Suppressor macrophage treated with lipopolysaccharide for 1 hour (primary cell): ENCODE measurements around the gene SPAG16.
A peak's percentile ranks its signal among the peaks of the same experiment; 100 is the strongest.

Source experiments
- DNase-seq, 3 donors: peaks; one replicate each; pipeline ENCODE4 v3.0.0-alpha.2; 2020 to 2022

SPAG16 gene

DNA sequence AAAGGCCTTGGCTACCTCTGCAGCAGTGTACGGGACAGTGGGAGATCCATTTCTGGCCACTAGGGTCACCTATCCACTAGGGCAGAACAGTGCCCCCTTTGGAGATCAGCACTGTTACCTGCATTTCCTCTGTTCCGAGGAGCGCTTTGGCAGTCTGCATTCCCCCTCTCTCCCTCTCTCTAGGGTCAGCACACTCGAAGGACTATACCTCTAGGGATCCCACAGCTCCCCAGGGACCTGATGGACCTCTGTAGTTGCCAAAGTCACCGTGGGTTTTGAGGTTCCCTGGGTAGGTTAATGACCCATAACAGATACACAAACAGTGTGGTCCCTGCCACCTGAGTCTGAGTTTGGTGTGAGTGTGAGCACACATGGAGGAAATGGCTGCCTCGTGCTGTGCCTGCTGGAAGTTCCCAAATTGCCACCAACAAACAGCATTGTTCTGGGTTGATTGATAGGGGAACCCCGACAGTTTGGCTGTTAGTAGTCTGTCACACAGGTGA, 1026.8 kb downstream of the SPAG16 start:
- no peak for DNase-seq

DNA sequence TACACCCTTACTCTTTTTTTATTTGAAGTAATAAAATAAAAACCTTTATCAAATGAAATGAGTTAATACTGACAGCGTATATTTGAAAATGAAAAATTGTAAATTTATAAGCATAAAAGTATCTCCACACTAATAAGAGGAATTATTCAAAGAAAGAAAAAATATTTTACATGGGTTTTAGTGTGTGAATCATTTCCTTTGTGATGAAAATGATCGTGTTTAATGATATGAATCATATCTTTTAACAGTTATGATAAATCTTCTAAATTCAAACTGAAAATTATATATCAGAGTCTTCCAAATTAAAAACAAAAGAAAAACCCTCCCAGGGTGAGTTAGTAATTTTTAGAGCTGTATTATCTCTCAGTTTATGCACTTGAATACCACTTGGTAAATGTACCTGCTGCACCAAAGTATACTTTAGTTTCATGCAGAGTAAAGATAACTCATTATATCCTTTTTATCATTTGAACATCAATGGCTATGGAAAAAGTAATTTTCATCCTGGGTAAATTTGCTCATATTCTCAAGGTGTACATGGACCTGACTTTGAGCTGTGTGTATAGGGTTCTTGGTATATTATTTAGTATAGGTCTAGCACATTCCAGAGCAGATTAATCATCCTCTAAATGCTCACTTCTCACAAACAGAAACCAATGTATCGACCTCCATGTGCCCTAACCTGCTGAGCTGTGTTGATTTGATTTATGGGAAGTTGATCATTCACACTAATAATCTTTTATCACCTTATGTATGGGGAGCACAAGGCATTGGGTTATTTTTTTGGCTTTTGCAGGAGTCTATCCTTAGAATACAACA, 1027.9 kb downstream of the SPAG16 start:
- no peak for DNase-seq

DNA sequence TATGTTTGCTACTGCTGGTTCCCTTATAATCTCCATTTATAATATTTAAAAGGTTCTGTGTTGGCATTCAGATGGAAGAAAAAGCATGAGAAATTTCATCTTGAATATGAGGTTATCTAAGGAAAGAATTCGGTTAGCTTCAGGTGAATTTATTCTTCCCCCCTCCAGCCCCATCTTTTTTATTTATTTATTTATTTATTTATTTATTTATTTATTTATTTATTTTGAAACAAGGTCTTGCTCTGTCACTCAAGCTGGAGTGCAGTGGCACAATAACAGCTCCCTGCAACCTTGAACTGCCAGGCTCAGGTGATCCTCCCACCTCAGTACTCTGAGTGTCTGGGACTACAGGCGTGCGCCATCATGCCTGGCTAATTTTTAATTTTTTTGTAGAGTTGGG, 1031.1 kb downstream of the SPAG16 start:
- DNase-seq, result no peak

DNA sequence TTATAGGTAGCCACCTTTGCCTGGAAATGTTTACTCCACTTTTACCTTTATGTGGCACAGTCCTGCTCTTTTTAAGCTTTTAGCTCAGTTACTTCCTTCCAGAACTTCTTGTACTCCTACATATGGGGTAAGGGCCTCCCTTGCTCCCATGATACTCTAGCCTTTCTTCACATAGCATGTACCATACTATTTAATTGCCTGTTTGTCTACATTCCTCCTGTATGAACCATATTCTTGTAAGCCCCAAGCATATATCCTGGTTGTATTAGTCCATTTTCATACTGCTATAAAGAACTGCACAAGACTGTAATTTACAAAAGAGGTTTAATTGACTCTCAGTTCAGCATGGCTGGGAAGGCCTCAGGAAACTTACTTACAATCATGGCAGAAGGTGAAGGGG, 1035.9 kb downstream of the SPAG16 start:
- DNase-seq, result no peak

DNA sequence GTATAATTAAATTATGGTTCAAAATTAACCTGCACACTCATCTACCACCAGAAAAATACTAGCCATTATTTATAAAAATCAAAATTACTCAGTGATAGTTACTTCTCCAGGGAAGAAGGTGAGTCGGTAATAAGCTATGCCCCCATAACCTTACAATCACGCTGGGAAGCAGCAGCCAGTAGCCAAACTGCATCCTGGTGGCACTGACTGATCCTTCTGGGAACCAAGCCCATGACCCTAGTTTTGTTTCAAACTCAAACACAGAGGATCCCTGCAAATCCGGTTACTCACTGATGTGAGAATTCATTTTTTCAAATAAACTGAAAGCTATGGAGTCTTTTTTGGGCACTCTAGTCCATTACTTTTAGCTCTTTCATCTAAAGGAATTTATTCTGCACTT, 1038.4 kb downstream of the SPAG16 start:
- no peak for DNase-seq

DNA sequence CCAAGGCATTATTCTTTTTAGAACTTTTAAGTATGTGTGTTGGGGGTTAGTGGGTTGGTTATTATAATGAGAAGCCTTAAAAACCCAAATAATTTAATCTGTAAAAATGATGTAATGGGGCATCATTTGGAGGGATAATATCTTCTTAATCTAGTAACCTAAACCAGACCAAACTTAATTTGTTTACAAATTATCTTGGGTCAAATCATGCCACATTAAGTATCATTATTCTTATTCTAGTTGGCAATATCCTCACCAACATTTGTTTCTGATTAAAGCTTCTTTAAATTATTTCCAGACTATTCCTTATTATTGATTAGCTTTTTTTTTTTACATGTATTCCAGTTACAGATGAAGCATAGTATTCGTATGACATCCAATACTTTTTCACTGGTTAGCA, 1041.1 kb downstream of the SPAG16 start:
- DNase-seq, result no peak

DNA sequence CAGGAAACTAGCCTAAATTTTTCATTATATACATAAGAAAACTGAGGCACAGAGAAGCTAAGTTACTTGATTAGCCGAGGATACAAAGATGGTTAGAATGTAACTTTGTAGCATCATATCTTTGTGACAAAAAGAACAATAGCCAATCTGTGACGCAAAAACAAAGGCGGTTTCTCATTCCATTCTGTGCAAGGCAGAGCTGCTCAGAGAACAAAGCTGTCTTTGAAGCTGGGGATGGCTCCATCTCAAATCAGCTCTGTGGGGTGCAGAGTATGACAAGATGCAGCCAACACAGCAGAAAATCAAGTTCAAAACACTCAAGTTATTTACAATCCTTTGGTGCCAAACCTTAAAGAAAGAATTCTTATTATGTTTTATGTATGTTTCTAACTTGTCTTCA, 1044.7 kb downstream of the SPAG16 start:
- no peak for DNase-seq

DNA sequence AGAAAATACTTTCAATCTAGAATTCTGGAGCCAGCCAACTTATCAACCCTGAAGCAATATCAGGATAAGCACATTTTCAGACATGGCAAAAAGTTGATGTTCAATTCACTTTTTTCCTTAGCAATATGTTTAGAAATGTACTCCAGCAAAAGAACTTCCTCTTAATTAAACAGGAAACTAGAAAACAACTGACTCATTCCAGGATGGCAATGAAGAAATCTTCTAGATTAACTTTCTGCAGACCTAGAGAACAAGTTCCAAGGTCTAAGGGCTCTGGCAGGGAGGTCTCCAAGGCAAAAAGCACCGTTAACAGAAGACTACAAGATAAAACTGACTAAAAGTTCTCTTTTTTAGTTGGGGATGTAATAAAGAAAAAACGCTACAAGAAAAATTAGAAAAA, 1057.4 kb downstream of the SPAG16 start:
- peak; percentile 18 to 76 (median 71) for DNase-seq

DNA sequence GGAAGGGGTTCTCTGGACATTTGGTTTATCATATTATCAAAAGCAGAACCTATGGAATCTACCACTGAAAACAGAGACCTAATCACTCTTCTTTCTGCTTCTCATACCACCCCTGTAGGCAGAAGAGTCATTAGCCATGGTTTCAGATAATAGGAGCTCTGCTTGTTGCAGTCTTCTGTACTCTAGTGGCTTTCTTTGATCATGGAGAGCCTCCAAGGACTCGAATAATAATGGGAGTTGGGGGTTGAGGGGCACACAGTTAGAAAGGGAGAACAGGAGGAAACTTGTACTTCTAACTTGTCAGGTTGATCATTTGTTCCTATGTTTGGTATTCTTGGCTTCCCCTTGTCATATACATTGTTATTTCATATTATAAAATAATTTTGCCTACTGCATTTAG, 1074.2 kb downstream of the SPAG16 start:
- no peak for DNase-seq

DNA sequence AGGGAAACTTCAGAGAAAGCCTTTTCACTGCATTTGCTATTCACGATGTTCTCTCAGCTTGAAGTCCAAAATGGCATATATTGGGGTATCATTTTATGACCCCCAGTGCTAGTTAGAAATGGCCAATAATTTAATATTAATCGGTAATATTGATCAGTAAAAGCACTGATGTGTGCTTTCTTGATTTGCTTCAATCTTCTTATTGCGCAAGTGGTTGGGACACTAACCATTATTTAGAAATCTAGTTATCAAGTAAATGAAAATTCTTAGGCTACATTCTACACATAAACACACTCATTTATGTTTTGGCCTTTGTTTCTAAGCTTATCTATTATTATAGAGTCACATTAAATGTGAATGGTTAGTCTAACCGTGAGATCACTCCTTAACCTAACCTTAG, 1076.9 kb downstream of the SPAG16 start:
- DNase-seq, result no peak

DNA sequence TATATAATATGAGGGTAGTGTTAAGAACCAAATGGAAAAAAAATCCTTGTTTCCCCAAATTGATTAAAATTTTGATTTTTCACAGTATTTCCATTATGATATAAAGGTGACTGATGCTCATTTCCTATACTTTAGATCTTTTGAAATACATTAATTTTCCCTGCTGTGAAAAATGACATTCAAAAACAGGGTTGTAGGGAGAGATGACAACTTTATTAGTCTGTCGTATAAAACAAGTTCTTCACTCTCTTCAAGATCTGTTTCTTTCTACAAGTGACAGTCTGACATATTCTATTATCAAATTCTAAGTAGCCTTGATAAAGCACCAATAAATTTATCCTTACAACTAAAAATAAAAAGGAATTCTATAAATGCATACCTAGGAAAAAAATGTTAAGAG, 1081.3 kb downstream of the SPAG16 start:
- DNase-seq, result no peak

DNA sequence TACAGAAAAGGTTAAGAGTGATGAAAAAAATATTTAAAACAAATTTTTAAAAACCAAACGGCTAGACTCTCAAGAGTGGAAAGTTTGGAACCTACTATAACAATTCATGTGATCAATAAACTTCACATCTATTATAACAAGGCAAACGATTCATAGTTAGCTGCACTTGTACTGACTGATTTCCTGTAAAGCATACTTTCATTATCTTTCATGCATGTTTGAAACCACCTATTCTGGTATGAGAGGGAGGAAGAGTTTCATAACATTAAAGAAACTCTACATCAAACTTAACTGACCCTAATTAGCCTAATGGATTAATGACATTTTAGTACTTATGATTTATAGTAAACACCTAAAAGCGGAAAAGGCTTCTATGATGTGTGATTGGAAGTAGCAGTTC, 1082.9 kb downstream of the SPAG16 start:
- DNase-seq, result no peak

DNA sequence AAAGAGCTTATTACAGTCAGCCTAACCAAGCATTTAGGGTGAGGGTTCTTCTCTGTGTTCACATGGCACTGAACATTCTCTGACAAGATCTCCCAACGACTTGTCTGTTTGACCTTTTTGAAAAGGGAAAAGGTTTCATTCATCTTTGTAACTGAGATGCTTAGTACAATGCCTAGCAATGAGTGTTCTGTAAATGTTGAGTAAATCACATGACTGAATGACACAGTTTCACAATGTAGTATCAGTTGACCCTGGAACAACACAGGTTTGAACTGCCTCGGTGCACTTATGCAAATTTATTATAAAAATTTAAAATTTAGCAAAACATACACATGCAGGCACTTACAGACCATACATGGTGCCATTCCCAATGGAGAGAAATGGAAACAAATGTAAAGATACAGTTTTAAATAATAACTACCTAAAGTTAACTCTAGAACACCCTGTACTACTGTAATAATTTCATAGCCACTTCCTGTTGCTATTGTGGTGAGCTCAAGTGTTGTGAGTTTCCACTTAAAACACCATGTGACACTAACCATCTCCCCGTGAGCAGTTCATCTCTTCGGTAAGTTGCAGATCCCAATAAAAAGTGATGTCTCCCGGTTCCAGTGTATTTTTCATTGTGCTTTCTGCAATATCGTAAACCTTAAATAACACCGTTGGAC, 1092.5 kb downstream of the SPAG16 start:
- DNase-seq, result no peak

DNA sequence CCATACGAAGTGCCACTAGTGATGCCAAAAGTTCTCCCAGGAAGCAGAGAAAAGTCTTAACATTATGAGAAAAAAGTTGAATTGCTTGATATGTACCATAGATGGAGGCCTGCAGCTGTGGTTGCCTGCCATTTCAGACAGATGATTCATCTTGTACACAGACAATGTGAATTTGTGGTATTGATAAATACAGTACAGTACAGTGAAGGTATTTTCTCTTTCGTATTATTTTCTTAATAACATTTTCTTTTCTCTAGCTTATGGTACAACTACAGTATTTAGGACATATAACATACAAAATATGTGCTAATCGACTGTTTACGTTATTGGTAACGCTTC, 1093.0 kb downstream of the SPAG16 start:
- no peak for DNase-seq

DNA sequence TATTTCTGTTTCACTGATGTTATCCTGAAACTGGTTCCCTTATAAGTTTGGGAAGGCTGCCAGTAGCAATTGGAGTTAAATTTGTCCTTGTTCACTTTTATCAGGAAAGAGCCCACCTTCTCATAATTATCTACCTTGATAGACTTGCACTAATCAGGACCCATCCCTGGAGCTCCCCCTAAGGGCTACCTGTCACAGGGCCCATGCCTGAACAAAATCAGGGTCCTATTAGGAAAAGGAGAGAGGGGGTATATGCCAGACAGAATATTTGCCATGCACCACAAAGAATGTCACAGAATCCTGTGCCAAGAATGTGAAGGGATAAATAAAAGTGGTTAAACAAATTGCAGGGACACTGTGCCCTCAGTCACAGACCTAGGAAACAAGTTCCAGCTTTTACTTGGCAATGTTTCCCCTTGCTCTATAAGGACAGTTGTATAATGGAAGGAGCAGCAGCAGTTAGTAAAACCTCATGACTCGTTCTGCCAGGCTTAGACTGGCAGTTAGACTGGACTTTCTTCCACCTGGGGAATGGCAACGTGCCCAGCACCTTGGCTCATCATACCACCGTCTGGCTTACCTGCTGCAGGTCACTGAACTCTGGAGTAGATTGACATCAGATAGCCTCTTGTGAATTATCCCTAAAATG, 1094.3 kb downstream of the SPAG16 start:
- DNase-seq, result no peak

DNA sequence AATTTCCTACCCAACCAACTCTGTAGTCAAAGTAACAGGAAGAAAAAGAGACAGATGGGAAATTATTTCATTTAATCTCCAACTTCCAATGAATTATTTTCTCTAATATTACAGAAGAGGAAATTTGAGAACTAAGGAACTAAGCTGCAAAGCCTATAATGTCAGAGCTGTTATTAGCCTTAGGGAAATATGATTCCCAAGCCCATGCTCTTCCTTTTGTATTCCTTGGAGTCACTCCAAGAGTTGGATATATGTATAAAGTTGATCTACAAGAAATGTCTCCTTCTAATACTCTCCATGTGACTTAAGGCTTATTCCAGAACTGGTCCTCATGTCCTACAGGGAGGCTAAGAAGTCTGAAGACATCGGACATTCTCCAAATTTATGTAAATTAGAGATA, 1095.0 kb downstream of the SPAG16 start:
- DNase-seq, result no peak

DNA sequence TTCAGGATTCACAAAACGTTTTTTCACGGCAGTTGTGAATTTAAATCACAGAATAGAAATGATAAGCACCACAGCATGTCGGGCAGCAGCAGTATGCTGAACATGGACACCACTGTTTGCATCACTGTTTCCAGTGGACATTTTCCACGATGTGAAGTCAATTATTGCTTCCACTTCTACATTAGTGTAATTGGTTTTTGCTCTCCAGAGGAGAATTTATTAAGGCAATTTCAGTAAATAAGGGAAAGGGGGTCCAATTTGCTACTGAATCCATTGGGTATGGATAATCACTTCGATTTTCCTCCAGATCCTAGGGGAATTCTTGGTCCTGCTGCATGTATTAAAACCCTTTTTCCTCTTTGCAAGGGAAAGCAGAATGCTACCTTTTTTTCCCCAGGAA, 1096.4 kb downstream of the SPAG16 start:
- no peak for DNase-seq

DNA sequence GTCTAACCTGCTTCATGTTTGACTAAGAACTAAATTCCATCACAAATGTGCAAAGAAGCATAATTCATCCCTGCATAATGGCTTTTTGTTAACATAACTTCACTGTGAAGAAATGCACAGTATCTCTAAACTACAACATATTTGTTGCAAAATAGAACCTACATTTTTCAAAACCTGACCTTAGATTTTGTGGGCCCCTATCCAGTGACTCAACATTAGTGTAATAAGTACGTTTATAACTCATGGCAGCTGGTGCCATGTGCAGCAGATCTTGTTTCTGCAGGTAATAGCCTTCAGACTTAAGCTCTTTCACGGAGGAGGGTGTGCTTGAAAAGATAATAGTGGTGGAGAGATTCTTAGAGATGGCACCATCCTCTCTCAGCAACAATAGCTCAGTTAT, 1098.0 kb downstream of the SPAG16 start:
- no peak for DNase-seq

DNA sequence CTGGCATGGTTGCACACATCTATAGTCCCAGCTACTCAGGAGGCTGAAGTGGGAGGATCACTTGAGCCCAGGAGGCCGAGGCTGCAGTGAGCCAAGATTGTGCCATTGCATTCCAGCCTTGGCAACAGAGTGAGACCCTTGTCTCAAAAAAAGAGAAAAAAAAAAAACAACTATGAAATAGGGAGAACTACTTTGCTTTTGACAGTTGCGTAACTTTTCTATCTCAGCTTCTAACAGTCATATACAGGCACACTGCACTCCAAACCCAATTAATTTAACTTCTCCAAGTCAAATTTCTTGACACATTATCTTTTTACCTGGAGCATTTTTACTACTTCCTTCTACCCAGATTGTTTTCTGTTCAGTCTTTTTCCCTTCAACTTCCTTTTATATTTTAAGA, 1102.5 kb downstream of the SPAG16 start:
- no peak for DNase-seq

DNA sequence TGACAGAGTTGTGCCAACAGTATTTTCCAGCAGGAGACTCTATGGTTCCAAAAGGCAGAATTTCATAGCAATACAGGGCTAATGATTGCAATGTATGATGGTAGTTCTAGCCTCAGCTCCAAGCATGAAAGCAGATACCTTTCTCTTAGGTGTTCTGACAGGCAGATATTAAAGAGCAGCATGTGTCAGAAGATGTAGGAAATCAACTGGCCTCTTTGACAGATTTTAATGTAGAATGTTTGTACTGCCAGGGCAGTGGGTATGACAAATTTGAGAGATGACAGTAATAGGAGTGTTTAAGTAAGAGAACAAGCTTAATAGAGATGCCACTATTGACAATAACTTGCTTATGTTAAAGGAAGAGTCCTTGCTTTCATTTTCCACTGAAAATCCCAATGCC, 1105.1 kb downstream of the SPAG16 start:
- no peak for DNase-seq

DNA sequence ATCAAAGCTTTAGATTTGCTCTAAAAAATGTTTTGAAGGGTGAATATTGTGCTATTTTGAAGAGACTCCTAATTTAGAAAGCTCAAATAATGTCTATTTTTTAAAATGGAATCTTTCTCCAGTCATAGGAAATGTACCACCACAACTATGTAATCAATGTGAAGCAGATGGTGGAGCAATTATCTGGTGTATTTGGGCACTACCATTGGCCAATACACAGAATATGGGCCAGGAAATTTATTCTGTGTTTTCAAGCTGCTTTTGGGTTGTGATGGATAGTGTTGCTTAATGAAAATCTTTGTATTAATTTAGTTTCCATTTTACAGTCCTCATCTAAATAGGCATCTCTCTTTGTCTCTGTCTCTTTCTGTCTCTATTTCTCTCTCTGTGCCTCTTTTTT, 1109.5 kb downstream of the SPAG16 start:
- no peak for DNase-seq

DNA sequence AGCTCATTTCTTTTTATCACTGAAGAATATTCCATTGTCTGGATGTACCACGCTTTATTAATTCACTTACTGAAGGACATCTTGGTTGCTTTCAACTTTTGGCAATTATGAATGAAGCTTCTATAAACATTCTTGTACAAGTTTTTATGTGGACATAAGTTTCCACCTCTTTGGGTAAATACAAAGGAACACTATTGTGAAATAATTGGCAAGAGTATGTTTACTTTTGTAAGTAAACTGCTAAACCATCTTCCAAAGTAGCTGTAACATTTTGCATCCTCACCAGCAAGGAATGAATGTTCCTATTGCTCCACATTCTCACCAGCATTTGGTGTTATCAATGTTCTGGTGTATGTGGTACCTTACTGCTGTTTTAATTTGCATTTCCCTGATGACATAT, 1110.8 kb downstream of the SPAG16 start:
- no peak for DNase-seq

DNA sequence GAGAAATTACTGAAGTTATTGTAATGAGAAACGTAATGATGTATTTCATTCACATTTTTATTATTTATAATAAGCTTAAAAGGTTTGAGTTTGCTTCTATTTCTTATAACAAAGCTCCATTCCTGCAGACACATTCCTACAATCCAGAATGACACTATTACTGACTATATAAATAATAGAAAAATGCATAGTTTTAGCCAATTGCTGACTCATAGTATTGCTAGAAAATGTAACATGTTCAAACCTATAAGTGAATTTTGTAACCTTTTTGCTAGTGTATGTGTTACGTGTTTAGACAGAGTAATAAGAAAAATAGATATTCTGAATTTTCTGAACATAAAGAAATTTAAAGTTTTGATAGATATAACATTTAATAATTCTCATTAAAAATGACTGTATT, 1117.3 kb downstream of the SPAG16 start:
- no peak for DNase-seq

DNA sequence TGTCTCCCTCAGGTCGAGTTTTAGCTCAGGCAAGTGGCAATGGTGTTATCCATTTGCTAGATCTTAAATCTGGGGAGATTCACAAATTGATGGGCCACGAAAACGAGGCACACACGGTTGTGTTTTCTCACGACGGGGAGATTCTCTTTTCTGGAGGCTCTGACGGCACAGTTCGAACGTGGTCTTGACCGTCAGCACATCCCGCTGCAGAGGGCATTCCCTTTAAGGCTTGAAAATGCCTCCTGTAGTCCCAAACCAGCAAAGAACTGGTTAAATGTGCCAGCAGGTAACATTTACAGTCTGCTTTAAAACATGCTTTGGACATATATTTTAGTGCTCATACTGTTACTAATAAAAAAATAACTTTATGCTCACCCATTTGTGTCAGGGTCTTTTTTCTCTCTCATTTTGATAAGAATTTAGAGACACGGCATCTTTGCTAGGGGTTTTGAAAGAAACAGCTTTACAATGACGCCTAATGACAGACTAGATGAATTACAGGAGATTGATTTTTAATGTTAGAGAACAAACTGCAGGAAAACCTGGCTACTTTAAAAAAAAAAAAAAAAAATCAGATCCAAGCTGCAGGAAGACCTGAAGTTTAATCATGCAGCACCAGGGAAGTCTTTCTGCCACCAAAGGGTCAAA, 1126.0 kb downstream of the SPAG16 start:
- no peak for DNase-seq
